ENCODE data around the gene DPY19L2.

DPY19L2 gene

GRCh38 chr12:63525831-63526230 is 142.5 kb downstream of the DPY19L2 start:
- no peak for DNase-seq (ENCODE audit: low spot score)

DNA sequence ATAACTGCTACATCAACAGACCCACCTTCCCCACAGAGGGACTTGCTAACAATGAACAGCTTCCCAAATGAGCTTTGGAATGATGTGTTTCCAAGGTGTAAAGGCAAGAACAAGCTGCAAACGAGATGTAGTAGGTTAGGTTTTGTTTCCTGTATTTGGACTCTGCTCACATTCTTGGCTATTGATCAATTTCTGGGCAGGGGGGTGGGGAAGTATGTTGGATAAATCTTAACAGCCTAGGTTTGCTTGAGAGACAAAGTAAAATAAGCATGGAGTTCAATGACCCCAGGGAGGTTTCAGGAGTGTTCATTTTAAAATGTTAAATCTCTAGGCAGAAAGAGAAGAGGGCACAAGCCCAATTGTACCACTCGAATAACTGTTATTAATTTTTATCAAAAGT is 146.6 kb downstream of the DPY19L2 start:
- no peak for DNase-seq (ENCODE audit: low spot score)
